ENCODE measurements around the gene TMEM231. TPM values are rescaled to one million over a fixed set of nuclear protein-coding genes. Genes with fewer than 3 reads are reported as not detected.

Gene TMEM231
- polyA plus RNA-seq, 3 donors = 0.27 to 0.75 (median 0.72) TPM

DNA sequence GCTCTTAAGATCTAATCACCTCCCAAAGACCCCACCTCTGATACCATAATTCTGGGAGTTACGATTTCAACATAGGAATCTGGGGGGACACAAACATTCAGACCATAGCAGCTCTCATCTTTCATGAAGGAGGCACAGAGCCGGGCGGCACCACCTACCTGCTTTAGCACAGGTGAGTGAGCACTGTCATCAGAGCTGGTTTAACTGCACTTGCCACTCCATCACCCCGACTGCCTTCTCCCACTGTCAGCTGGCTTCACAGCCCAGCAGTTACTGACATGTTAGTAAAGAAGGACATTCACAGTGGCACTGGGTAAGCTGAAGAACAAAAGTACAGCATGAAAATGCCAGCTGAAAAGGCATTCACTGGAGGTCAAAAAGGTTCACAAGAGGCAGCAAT, 32.7 kb upstream of the TMEM231 start:
- H3K79me2 ChIP-seq (ENCODE audit: insufficient read depth, low read length) = no peaks in the 10 kb centered on the region
- intact Hi-C loops (cut with micrococcal nuclease) = no loop called here
- Mint-ChIP-seq H3K27ac (peak overlapping the region in 2 of 7 donors; percentile 32 to 82), H3K9me3 (peaks cover 0 to 2% (median 0%) of the 10 kb centered on the region in 7 donors), H3K4me3 (no peak overlapping the region), H3K36me3 (peaks cover 22 to 25% of the 10 kb centered on the region in 2 donors), H3K27me3 (ENCODE audit: low read depth in 3 of 3) (no peaks in the 10 kb centered on the region), H3K4me1 (peaks cover 2% of the 10 kb centered on the region)
- H3K9ac ChIP-seq (ENCODE audit: insufficient read depth, low read length, poor library complexity, severe bottlenecking) = no peak overlapping the region
- no peak overlapping the region for H2AFZ ChIP-seq (ENCODE audit: insufficient read depth, low read depth, low read length, poor library complexity, severe bottlenecking)
- H3K27ac ChIP-seq (ENCODE audit: low read depth in 1 of 2, low read length in 2 of 2) = no peak overlapping the region
- DNase-seq = no peak
- no peaks in the 10 kb centered on the region for H3K27me3 ChIP-seq (ENCODE audit: control insufficient read depth in 2 of 2, insufficient read depth in 2 of 2, low read length in 2 of 2)
- WGBS (ENCODE audit: insufficient coverage) = 100% methylated on average over 2 of the region's 4 CpGs
- no peaks in the 10 kb centered on the region for H3K36me3 ChIP-seq (replicated peaks in 1 of 2; ENCODE audit: control insufficient read depth in 1 of 2, insufficient read depth in 2 of 2, low read length in 2 of 2)
- TF ChIP-seq, protein P1, sequence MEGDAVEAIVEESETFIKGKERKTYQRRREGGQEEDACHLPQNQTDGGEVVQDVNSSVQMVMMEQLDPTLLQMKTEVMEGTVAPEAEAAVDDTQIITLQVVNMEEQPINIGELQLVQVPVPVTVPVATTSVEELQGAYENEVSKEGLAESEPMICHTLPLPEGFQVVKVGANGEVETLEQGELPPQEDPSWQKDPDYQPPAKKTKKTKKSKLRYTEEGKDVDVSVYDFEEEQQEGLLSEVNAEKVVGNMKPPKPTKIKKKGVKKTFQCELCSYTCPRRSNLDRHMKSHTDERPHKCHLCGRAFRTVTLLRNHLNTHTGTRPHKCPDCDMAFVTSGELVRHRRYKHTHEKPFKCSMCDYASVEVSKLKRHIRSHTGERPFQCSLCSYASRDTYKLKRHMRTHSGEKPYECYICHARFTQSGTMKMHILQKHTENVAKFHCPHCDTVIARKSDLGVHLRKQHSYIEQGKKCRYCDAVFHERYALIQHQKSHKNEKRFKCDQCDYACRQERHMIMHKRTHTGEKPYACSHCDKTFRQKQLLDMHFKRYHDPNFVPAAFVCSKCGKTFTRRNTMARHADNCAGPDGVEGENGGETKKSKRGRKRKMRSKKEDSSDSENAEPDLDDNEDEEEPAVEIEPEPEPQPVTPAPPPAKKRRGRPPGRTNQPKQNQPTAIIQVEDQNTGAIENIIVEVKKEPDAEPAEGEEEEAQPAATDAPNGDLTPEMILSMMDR (IDR thresholded peaks at IDR 0.05) = no peak
- H4K20me1 ChIP-seq (ENCODE audit: insufficient read depth, low read length) = no peaks in the 10 kb centered on the region
- H3K9me3 ChIP-seq (replicated peaks in 1 of 2; ENCODE audit: control insufficient read depth in 1 of 2, insufficient read depth in 1 of 2, low read length in 2 of 2) = no peaks in the 10 kb centered on the region
- H3K4me3 ChIP-seq (replicated peaks in 1 of 3; ENCODE audit: low read depth in 2 of 3, low read length in 3 of 3) = no peak overlapping the region
- no peak overlapping the region for H3K4me2 ChIP-seq (replicated peaks; ENCODE audit: extremely low read depth, low read length, poor library complexity, severe bottlenecking)
- H3K4me1 ChIP-seq (ENCODE audit: control insufficient read depth in 1 of 2, insufficient read depth in 2 of 2, low read length in 2 of 2) = no peaks in the 10 kb centered on the region

DNA sequence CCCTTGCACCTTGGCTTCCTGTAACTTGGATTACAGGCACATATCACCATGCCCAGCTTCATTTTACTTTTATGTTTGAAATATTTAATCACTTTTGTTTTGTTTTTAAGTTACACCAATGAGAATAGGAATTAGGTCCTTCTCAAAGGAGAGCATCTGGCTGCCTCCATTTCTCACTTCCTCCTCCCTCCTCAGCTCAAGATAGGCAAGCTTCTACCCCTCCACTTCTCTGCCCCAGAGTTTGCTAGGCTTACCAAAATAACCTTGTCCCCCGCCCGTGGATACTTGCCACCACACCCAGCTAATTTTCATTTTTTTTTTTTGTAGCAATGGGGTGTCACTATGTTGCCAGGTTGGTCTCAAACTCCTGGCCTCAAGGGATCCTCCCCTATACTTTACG, 28.1 kb upstream of the TMEM231 start:
- Mint-ChIP-seq H3K27me3 (ENCODE audit: low read depth in 3 of 3) (no peaks in the 10 kb centered on the region), H3K36me3 (peaks cover 25 to 34% of the 10 kb centered on the region in 2 donors), H3K9me3 (no peaks in the 10 kb centered on the region), H3K27ac (peak overlapping the region in 1 of 7 donors; percentile 23), H3K4me3 (no peak overlapping the region), H3K4me1 (peaks cover 5% of the 10 kb centered on the region)
- Histone ChIP-seq H3K36me3 (replicated peaks in 1 of 2; ENCODE audit: control insufficient read depth in 1 of 2, insufficient read depth in 2 of 2, low read length in 2 of 2) (peaks cover 10 to 20% of the 10 kb centered on the region in 2 donors), H3K27me3 (ENCODE audit: control insufficient read depth in 2 of 2, insufficient read depth in 2 of 2, low read length in 2 of 2) (no peaks in the 10 kb centered on the region), H3K4me3 (replicated peaks in 1 of 3; ENCODE audit: low read depth in 2 of 3, low read length in 3 of 3) (no peak overlapping the region), H4K20me1 (ENCODE audit: insufficient read depth, low read length) (no peaks in the 10 kb centered on the region), H3K9me3 (replicated peaks in 1 of 2; ENCODE audit: control insufficient read depth in 1 of 2, insufficient read depth in 1 of 2, low read length in 2 of 2) (no peaks in the 10 kb centered on the region), H3K79me2 (ENCODE audit: insufficient read depth, low read length) (no peaks in the 10 kb centered on the region), H3K27ac (ENCODE audit: low read depth in 1 of 2, low read length in 2 of 2) (no peak overlapping the region), H3K4me1 (ENCODE audit: control insufficient read depth in 1 of 2, insufficient read depth in 2 of 2, low read length in 2 of 2) (no peaks in the 10 kb centered on the region), H2AFZ (ENCODE audit: insufficient read depth, low read depth, low read length, poor library complexity, severe bottlenecking) (no peak overlapping the region), H3K9ac (ENCODE audit: insufficient read depth, low read length, poor library complexity, severe bottlenecking) (no peak overlapping the region), H3K4me2 (replicated peaks; ENCODE audit: extremely low read depth, low read length, poor library complexity, severe bottlenecking) (no peak overlapping the region)
- TF ChIP-seq, protein P1 (IDR thresholded peaks at IDR 0.05) = no peak
- no peak for DNase-seq
- intact Hi-C loops (cut with micrococcal nuclease) = no loop called here
- WGBS (ENCODE audit: insufficient coverage) = no CpG with 5 or more reads among the region's 3 CpGs

Data from CD14-positive monocyte (primary cell).